Muscle of back (tissue), 11 donors: ENCODE measurements around the gene R3HDML. TPM values are rescaled to one million over a fixed set of nuclear protein-coding genes. Genes with fewer than 3 reads are reported as not detected.
A peak's percentile ranks its signal among the peaks of the same experiment; 100 is the strongest.

ENCODE experiments used
- DNase-seq, 3 donors: peaks; one replicate each; pipeline versions ENCODE4 v3.0.0 to v3.0.0-alpha.2; 2013
- polyA plus RNA-seq, 10 donors: library from polyadenylated mRNA; unstranded; fragments of 120-200 nt; gene quantifications; one replicate each; pipeline ENCODE4 v1.2.1, GENCODE V29; 2013; ENCODE audit not compliant: insufficient read length in 10 of 10

The R3HDML gene
- polyA plus RNA-seq, 10 donors: not detected

GRCh38 chr20:44362466-44362940 is 25.7 kb downstream of the R3HDML start:
- no peak for DNase-seq

GRCh38 chr20:44364068-44364467 is 27.2 kb downstream of the R3HDML start:
- DNase-seq: no peak

GRCh38 chr20:44364780-44365179 is 27.9 kb downstream of the R3HDML start:
- no peak for DNase-seq

GRCh38 chr20:44367746-44368145 is 30.9 kb downstream of the R3HDML start:
- DNase-seq: no peak

GRCh38 chr20:44370639-44371218 is 33.9 kb downstream of the R3HDML start:
- DNase-seq: no peak

- no peak for DNase-seq
These were observed 45.8 kb downstream of the R3HDML start for GRCh38 chr20:44382641-44383040.

- peak in 2 of 3 donors; percentile 59 to 69 for DNase-seq
These were observed 47.7 kb downstream of the R3HDML start for GRCh38 chr20:44384423-44385027.

- DNase-seq: peak; percentile 21 to 45 (median 29)
These were observed 51.7 kb downstream of the R3HDML start for GRCh38 chr20:44388466-44389023.

- no peak for DNase-seq
These were observed 53.0 kb downstream of the R3HDML start for GRCh38 chr20:44389871-44390270.

GRCh38 chr20:44390280-44390679 is 53.4 kb downstream of the R3HDML start:
- DNase-seq: no peak

GRCh38 chr20:44392088-44392775 is 55.4 kb downstream of the R3HDML start:
- no peak for DNase-seq

- DNase-seq: no peak
These were observed 56.1 kb downstream of the R3HDML start for GRCh38 chr20:44392776-44393607.

- DNase-seq: no peak
These were observed 57.0 kb downstream of the R3HDML start for GRCh38 chr20:44393608-44394451.

- DNase-seq: no peak
These were observed 57.5 kb downstream of the R3HDML start for GRCh38 chr20:44394452-44394701.

GRCh38 chr20:44394702-44395460 is 58.0 kb downstream of the R3HDML start:
- DNase-seq: no peak

GRCh38 chr20:44395461-44396340 is 58.9 kb downstream of the R3HDML start:
- DNase-seq: no peak

- no peak for DNase-seq
These were observed 59.7 kb downstream of the R3HDML start for GRCh38 chr20:44396369-44397130.

- peak in 1 of 3 donors; percentile 25 for DNase-seq
These were observed 61.5 kb downstream of the R3HDML start for GRCh38 chr20:44398335-44398734.

- no peak for DNase-seq
These were observed 62.6 kb downstream of the R3HDML start for GRCh38 chr20:44399446-44399845.
